Suprapubic skin (tissue), 4 donors: ENCODE data around the gene LRP8.
A peak's percentile ranks its signal among the peaks of the same experiment; 100 is the strongest.

Experiments
- CTCF ChIP-seq, 2 donors: fragments of 200-600 bp in 1 of 2; fragments of 450-650 bp in 1 of 2; sonication (generic) in 1 of 2; IDR thresholded peaks; one replicate each; pipeline ENCODE4 v1.5.1; 2016 to 2019; ENCODE audit warnings: antibody characterized with exemption in 2 of 2, mild to moderate bottlenecking in 1 of 2, moderate library complexity in 1 of 2
- POLR2A ChIP-seq, 2 donors: fragments of 450-650 bp; IDR thresholded peaks; one replicate each; pipeline ENCODE4 v1.6.1; 2017; ENCODE audit warnings: antibody characterized with exemption in 2 of 2, mild to moderate bottlenecking in 2 of 2, moderate library complexity in 2 of 2
- POLR2AphosphoS5 ChIP-seq, 3 donors: sonication (generic); formaldehyde crosslinking; IDR thresholded peaks; one replicate each; pipeline ENCODE4 v1.6.1; 2017; ENCODE audit warnings: antibody characterized with exemption in 3 of 3

- TF ChIP-seq POLR2AphosphoS5 (IDR thresholded peaks at IDR 0.05) (peak in 1 of 3 donors; percentile 34), POLR2A (IDR thresholded peaks at IDR 0.05) (peak in 1 of 2 donors; percentile 71), CTCF (IDR thresholded peaks at IDR 0.05) (no peak)
Observed at GRCh38 chr1:53198241-53198651, 129.6 kb downstream of the LRP8 start.
